HL-60/S4 treated with phorbol 12-myristate 13-acetate at 8.2 ng/mL for 4 days and 3 days (cell line): ENCODE measurements around the gene GCN1.
"Not testable (repeated sequence)": the region's sequence is repeated elsewhere in the genome, so short reads cannot be mapped to it uniquely, and the experiment has no call there.

Experiments
- in situ Hi-C: fragments of 300-500 bp; cut with MboI; formaldehyde crosslinking; loops from 2 replicates; pipeline ENCODE4 v1.15.0; 2022; ENCODE audit warnings: low sequenced_read_pairs

GCN1 gene

DNA sequence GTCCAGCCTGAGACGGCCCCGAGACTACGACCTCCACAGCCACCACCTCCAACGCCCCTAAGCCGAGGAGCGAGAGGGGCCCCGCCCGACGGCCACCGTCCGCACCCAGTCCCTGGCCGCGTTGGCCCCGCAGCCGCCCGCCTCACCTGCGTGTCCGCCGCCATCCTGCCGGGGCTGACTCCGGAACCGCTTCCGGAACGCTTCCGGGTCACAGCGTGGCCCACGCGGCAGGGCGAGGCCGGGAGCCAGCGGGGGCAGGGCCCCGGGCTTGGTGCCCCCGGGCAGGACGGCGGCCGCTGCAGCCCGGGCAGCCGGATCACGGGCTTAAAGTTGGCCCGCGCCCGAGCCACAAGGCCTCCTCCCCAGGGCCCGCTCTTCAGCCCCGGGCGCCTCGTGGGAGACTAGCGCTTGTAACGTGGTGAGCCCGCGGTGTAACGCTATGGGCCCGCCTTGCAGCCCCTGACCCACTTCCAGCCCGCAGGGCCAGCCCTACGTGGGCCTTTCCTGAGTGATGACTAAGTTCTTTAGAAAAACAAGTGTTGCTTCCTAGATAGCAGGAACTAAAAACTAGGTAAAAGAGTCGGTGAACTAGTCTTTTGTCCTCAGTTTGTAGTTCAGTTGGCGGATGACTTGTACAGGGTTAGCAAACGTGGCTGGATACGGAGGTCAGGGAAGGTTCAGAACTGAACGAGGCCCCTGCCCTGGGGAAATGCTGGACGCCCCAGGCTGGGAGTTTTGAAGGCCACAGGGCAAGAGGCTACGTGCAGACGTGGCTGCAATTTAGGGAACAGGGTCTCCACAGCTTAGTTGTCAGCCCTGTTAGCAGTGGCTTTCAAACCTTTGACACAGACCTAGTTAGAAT, at the start of gene GCN1:
GCN1 (minus strand) TSS at position 182 of the 862 bp plus-strand sequence; CDS start at position 164, 18 bp downstream.
- in situ Hi-C loops = no loop called here

DNA sequence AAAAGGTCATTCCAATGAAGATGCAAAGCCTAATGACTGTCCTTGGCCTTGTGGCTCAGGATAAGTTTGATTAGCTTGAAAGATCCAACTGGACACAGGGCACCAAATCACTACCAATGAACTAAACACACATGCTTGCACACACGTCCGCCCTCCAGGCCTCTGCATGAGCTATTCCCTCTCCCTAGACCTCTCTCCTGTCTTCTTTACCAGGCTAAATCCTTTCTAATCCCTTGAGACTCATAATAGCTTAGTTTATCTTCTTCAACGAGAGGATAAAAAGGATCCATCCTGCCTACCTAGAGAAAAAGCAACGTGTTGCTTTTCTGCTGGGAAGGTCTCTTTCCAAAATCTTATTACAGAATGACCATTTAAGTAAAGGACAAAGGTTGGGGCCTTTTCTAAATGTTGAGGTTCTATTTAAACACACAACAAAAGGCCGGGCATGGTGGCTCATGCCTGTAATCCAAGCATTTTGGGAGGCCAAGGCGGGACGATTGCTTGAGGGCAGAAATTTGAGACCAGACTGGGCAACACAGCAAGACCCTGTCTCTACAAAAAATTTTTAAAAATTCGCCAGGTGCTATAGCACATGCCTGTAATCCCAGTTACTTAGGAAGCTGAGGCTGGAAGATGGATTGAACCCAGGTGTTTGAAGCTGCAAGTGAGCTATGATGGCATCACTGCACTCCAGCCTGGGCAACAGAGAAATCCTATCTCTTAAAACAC, 48.6 kb upstream of the GCN1 start:
- in situ Hi-C loops = no loop called here

DNA sequence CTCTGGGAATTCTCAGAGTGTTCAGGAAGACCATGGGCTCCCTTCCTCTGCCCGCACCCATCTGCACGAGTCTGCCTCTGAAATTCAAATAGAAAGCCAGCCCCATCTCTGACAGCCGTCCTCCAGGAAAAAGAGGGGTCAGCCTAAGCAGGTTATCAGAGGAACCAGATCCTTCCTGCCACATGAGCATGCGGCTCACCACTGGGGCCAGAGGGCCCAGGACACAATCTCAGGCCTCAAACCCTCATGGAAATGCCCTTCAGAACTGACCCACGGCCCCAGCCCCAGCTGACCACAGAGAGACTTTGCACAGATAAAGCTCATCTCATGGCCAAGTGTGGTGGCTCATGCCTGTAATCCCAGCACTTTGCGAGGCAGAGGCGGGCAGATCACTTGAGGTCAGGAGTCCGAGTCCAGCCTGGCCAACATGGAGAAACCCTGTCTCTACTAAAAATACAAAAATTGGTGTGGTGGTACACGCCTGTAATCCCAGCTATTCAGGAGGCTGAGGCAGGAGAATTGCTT, 47.8 kb upstream of the GCN1 start:
- in situ Hi-C loops = no loop called here

- in situ Hi-C loops = no loop called here
These were observed 47.2 kb upstream of the GCN1 start for GRCh38 chr12:120241561-120242274.

DNA sequence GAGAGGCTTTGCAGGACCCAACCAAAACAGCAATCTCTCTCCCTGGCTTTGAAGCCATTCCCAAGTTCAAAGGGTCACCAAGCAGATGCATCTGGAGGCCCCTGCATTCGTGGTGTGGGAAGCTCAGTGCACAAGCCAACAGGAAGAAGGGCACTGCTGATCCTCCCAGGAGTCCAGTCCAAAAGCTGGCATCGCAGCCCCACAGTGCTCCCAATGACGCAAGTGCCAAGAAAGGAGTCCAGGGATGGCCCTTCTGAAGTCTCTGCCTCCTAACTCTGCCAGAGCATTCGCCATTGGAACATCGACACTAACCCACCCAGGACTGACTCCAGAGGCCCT, 45.9 kb upstream of the GCN1 start:
- in situ Hi-C loops = no loop called here

GRCh38 chr12:120239776-120240494, 45.4 kb upstream of the GCN1 start:
- in situ Hi-C loops = no loop called here

DNA sequence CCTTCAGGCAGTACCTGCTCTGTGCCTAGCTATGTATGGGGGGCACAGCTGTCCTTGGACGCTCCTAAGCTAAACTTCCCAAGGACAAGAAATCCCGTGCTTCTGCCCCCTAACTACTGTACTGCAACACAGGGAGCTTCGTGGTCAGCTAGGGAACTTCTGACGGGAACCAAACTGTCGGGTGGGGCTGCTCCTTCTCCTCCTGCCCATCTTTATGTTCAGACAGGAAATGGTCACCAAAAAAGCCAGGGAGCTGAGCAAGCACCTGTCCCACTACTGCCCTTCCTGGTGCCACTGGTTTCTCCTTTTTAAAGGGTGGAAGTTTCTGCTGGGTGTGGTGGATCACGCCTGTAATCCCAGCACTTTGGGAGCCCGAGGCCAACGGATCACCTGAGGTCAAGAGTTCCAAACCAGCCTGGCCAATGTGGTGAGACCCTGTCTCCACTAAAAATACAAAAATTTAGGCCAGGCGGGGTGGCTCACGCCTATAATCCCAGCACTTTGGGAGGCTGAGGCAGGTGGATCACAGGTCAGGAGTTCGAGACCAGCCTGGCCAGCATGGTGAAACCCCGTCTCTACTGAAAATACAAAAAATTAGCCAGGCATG, 44.4 kb upstream of the GCN1 start:
- in situ Hi-C loops = no loop called here

DNA sequence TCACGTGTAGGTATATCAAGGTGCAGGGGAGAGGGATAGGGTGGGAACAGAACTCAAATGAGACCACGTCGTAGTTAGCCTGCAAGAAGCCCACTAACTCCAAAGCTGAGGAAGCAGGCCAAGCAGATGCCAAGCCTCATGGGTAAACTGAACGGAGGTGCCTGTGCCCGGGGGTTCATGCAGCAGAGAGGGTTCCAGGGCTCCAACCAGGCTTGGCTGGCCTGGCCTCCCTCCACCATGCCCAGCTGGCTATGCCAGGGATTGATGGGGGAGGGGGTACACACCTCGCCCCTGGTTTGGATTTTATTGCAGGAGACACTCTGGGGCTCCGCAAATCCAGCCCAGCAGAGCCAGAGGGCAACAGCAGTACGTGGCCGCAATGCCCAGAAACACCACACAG, 43.7 kb upstream of the GCN1 start:
- in situ Hi-C loops = no loop called here

GRCh38 chr12:120237360-120238171, 43.1 kb upstream of the GCN1 start:
- in situ Hi-C loops = no loop called here

DNA sequence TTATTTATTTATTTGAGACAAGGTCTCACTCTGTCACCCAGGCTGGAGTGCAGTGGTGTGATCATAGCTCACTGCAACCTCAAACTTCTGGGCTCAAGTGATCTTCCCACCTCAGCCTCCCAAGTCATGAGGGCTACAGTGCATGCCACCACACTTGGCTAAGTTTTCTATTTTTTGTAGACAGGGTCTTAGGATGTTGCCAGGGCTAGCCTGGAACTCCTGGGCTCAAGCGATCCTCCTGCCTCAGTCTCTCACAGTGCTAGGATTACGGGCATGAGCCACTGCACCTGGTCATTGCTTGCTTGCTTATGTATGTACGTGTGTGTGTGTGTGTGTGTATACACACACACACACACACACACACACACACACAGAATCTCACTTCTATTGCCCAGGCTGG, 42.3 kb upstream of the GCN1 start:
- in situ Hi-C loops = not testable (repeated sequence)

- in situ Hi-C loops = no loop called here
These were observed 41.1 kb upstream of the GCN1 start for GRCh38 chr12:120235369-120236323.

GRCh38 chr12:120234643-120235368, 40.3 kb upstream of the GCN1 start:
- in situ Hi-C loops = no loop called here

DNA sequence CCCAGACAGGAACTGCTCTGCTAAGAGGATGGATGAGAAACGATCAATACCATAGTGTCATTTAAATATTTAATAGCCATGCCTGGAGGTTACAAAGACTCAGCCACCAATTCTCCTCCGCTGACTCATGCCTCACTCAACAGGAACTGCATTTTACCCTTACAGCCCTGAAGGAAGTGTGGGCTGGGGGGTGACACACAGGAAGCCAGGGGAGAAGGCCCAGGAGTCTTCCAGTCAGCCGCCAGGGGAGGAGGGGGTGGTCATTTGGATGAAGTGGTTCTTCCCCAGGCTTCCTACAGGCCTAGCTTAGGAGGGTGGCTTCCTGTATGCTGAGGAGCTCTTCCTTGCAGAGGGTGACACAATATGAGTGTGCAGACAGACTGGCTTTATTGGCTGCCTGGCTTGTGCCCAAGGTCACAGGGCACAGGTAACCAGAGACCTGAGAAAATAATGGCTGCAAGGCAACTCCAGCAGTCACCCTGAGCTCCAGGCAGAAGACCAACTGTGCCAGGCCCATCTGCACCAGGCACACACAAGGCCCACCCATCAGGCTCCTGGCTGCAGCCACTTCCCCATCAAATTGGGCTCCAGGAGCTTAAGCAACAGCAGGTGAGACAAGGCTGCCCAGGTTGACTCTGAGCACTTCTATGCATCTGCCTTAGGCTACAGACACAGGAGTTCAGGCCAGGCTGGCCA, 36.9 kb upstream of the GCN1 start:
- in situ Hi-C loops = no loop called here

GRCh38 chr12:120230974-120231315, 36.4 kb upstream of the GCN1 start:
- in situ Hi-C loops = no loop called here

DNA sequence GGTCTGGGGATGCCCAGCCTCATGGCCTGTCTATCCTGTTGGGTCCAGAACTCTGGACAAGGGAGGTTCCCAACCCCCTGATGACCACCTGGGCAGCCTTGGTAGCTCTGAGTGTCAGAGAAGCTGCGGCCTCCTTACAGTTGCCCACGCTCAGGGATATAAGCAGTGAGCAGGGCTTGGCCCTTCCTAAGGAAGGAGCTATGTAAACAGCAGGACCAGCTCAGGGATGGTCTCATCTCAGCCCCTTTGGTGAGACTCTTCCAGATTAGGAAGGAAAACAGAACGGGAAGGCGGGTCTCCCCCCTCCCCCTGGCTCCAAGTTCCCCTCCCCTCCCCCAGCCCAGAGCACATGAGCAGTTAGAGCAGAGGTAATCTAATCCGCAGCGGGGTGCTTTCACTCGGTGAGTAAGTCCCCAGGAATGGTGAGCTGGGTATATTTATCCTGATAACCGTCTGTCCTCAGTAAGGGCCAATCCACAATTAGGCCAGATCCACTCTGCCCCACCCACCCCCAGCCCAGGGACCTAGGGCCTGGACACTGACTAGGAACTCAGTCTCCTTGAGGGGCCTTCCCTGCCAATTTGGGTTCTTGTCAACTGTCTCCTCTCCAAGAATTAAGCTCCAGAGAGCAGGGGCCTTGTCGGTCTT, 35.9 kb upstream of the GCN1 start:
- in situ Hi-C loops = no loop called here

DNA sequence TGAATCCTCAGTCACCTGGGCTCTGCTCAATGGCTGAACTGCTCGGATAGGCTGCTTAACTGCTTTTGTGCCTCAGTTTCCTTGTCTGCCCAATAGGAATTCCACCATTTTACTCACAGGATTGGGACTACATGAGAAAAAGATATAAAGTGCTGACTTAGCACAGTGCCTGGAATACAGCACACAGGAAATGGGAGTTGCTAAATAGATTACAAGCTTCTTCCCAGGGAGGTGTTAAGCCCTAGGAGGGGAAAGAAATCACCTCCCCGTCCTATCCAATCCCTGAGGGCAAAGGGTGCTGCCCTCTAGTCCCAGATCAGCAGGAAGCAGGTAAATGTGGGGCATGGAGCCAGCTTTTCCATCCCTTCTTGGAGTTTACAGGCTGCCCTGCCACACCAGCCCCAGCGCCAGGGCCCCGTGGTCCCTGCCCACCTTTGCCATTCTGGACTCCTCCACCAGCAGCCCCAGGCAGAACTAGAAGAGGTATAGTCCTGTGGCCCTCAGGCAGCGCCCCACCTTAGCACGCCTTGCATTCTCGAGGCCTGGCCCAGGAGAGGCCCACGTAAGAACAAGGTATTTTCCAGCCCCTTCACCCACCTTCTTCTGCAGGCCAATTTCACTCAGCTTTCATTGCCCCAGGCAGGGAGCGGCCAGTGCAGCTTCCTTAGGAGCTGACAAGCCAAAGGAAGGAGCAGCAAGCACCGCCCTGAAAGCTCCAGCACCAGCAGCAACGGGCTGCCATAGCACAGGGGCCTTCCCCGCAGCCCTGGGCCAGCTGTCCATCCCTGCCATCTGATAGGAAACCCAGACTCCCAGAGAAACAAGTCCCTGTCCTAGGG, 35.2 kb upstream of the GCN1 start:
- in situ Hi-C loops = no loop called here
